Measurements from ENCODE around the gene NOP16.

Gene NOP16

GRCh38 chr5:176388444-176389134, at the start of gene NOP16, which contains the start of gene HIGD2A:
NOP16 (minus strand) TSS chr5:176388598; CDS start chr5:176388539, 59 bp downstream.
HIGD2A (plus strand) TSS chr5:176388751; CDS start chr5:176388820, 69 bp downstream.
- DNase-seq: peak; percentile 98

- no peak for DNase-seq
These were observed 48.3 kb upstream of the NOP16 start for GRCh38 chr5:176436656-176437055.

GRCh38 chr5:176432707-176433106, 44.3 kb upstream of the NOP16 start:
- no peak for DNase-seq

GRCh38 chr5:176429972-176430371, 41.6 kb upstream of the NOP16 start:
- no peak for DNase-seq

GRCh38 chr5:176427971-176428370, 39.6 kb upstream of the NOP16 start:
- no peak for DNase-seq

GRCh38 chr5:176426876-176427275, 38.5 kb upstream of the NOP16 start:
- DNase-seq: no peak

- no peak for DNase-seq
These were observed 37.4 kb upstream of the NOP16 start for GRCh38 chr5:176425791-176426190.

- DNase-seq: no peak
These were observed 36.7 kb upstream of the NOP16 start for GRCh38 chr5:176425138-176425537.

GRCh38 chr5:176424181-176424580, 35.8 kb upstream of the NOP16 start:
- no peak for DNase-seq

GRCh38 chr5:176420972-176421544, 32.7 kb upstream of the NOP16 start:
- DNase-seq: no peak

GRCh38 chr5:176420086-176420485, 31.7 kb upstream of the NOP16 start:
- no peak for DNase-seq

- no peak for DNase-seq
These were observed 29.9 kb upstream of the NOP16 start for GRCh38 chr5:176418251-176418650.

- no peak for DNase-seq
These were observed 28.6 kb upstream of the NOP16 start for GRCh38 chr5:176416965-176417364.

GRCh38 chr5:176415952-176416924, 27.8 kb upstream of the NOP16 start, which contains the start of gene CLTB:
CLTB (minus strand) TSS chr5:176416539; CDS start chr5:176416363, 176 bp downstream.
- DNase-seq: peak; percentile 89

GRCh38 chr5:176415240-176415951, 27.0 kb upstream of the NOP16 start:
- DNase-seq: no peak

- DNase-seq: no peak
These were observed 26.3 kb upstream of the NOP16 start for GRCh38 chr5:176414704-176415103.

- no peak for DNase-seq
These were observed 25.4 kb upstream of the NOP16 start for GRCh38 chr5:176413709-176414191.

- DNase-seq: no peak
These were observed 24.8 kb upstream of the NOP16 start for GRCh38 chr5:176413255-176413565.

- DNase-seq: no peak
These were observed 24.3 kb upstream of the NOP16 start for GRCh38 chr5:176412517-176413254.

- DNase-seq: no peak
These were observed 22.2 kb upstream of the NOP16 start for GRCh38 chr5:176410486-176411180.

- DNase-seq: no peak
These were observed 21.4 kb upstream of the NOP16 start for GRCh38 chr5:176409765-176410164.

Data from activated CD4-positive, alpha-beta T cell treated with anti-CD3 and anti-CD28 coated beads for 1 hour (primary cell).